Measurements from ENCODE around the gene DHRSX. TPM values are rescaled to one million over a fixed set of nuclear protein-coding genes. Genes with fewer than 3 reads are reported as not detected.

Gene DHRSX
- total RNA-seq, 1 donor from 2014 or later: 30.4 TPM

- Histone ChIP-seq H3K27me3 (ENCODE audit: insufficient read depth, low read length) (no peaks in the 10 kb centered on the region), H3K27ac (ENCODE audit: low read depth, low read length) (peak overlapping the region; percentile 80), H2AFZ (ENCODE audit: low read depth, low read length) (peak overlapping the region; percentile 47), H3K36me3 (ENCODE audit: insufficient read depth, low read length) (no peaks in the 10 kb centered on the region), H4K20me1 (ENCODE audit: insufficient read depth, low read length) (peaks cover 34% of the 10 kb centered on the region), H3K9me3 (ENCODE audit: insufficient read depth, low read depth, low read length) (no peaks in the 10 kb centered on the region), H3K4me2 (ENCODE audit: low read length) (peak overlapping the region; percentile 87), H3K9ac (ENCODE audit: low read length) (peak overlapping the region; percentile 91), H3K79me2 (ENCODE audit: insufficient read depth, low read length) (peaks cover 49% of the 10 kb centered on the region), H3K4me3 (ENCODE audit: insufficient read depth, low read depth, low read length) (peak overlapping the region; percentile 78), H3K4me1 (ENCODE audit: insufficient read depth, low read length) (peaks cover 23% of the 10 kb centered on the region)
- Mint-ChIP-seq H3K4me1 (ENCODE audit: low read depth, unreplicated experiment) (peaks cover 20% of the 10 kb centered on the region), H3K27ac (ENCODE audit: unreplicated experiment) (no peak overlapping the region), H3K27me3 (ENCODE audit: low read depth, unreplicated experiment) (no peaks in the 10 kb centered on the region), H3K36me3 (ENCODE audit: low read depth, unreplicated experiment) (peaks cover 2% of the 10 kb centered on the region), H3K4me3 (ENCODE audit: unreplicated experiment) (peak overlapping the region; percentile 87), H3K9me3 (ENCODE audit: unreplicated experiment) (no peaks in the 10 kb centered on the region)
- DNase-seq (ENCODE audit: low read depth): peak; percentile 46
- TF ChIP-seq CTCF (IDR thresholded peaks at IDR 0.05; ENCODE audit: insufficient read depth, low read depth, low read length): no peak
- TF ChIP-seq EZH2 (IDR thresholded peaks at IDR 0.05; ENCODE audit: insufficient read depth, low read length): no peak
- FAIRE-seq: no peak
These were observed 529 bp downstream of the DHRSX start for GRCh38 chrX:2500091-2500802.

GRCh38 chrX:2499507-2499906 lies 1.3 kb downstream of the DHRSX start:
- H3K79me2 ChIP-seq (ENCODE audit: insufficient read depth, low read length): peaks cover 57% of the 10 kb centered on the region
- peak overlapping the region; percentile 87 for H3K4me2 ChIP-seq (ENCODE audit: low read length)
- H3K9ac ChIP-seq (ENCODE audit: low read length): peak overlapping the region; percentile 91
- FAIRE-seq (no peak), DNase-seq (ENCODE audit: low read depth) (no peak)
- Mint-ChIP-seq H3K27ac (ENCODE audit: unreplicated experiment) (no peak overlapping the region), H3K36me3 (ENCODE audit: low read depth, unreplicated experiment) (peaks cover 2% of the 10 kb centered on the region), H3K4me1 (ENCODE audit: low read depth, unreplicated experiment) (peaks cover 20% of the 10 kb centered on the region), H3K27me3 (ENCODE audit: low read depth, unreplicated experiment) (no peaks in the 10 kb centered on the region), H3K9me3 (ENCODE audit: unreplicated experiment) (no peaks in the 10 kb centered on the region), H3K4me3 (ENCODE audit: unreplicated experiment) (peak overlapping the region; percentile 87)
- TF ChIP-seq CTCF (IDR thresholded peaks at IDR 0.05; ENCODE audit: insufficient read depth, low read depth, low read length) (no peak), EZH2 (IDR thresholded peaks at IDR 0.05; ENCODE audit: insufficient read depth, low read length) (no peak)
- H3K4me3 ChIP-seq (ENCODE audit: insufficient read depth, low read depth, low read length): peak overlapping the region; percentile 78
- no peak overlapping the region for H2AFZ ChIP-seq (ENCODE audit: low read depth, low read length)
- H3K27ac ChIP-seq (ENCODE audit: low read depth, low read length): peak overlapping the region; percentile 80
- no peaks in the 10 kb centered on the region for H3K36me3 ChIP-seq (ENCODE audit: insufficient read depth, low read length)
- peaks cover 23% of the 10 kb centered on the region for H3K4me1 ChIP-seq (ENCODE audit: insufficient read depth, low read length)
- no peaks in the 10 kb centered on the region for H3K27me3 ChIP-seq (ENCODE audit: insufficient read depth, low read length)
- H4K20me1 ChIP-seq (ENCODE audit: insufficient read depth, low read length): peaks cover 34% of the 10 kb centered on the region
- H3K9me3 ChIP-seq (ENCODE audit: insufficient read depth, low read depth, low read length): no peaks in the 10 kb centered on the region

GRCh38 chrX:2498781-2499302 lies 1.9 kb downstream of the DHRSX start:
- DNase-seq (ENCODE audit: low read depth) (peak; percentile 15), FAIRE-seq (peak; percentile 39)
- peak overlapping the region; percentile 87 for H3K4me3 Mint-ChIP-seq (ENCODE audit: unreplicated experiment)
- H3K4me1 Mint-ChIP-seq (ENCODE audit: low read depth, unreplicated experiment): peaks cover 20% of the 10 kb centered on the region
- peaks cover 34% of the 10 kb centered on the region for H4K20me1 ChIP-seq (ENCODE audit: insufficient read depth, low read length)
- H2AFZ ChIP-seq (ENCODE audit: low read depth, low read length): peak overlapping the region; percentile 28
- H3K27ac ChIP-seq (ENCODE audit: low read depth, low read length): peak overlapping the region; percentile 80
- no peaks in the 10 kb centered on the region for H3K27me3 ChIP-seq (ENCODE audit: insufficient read depth, low read length)
- H3K36me3 ChIP-seq (ENCODE audit: insufficient read depth, low read length): no peaks in the 10 kb centered on the region
- H3K4me3 ChIP-seq (ENCODE audit: insufficient read depth, low read depth, low read length): peak overlapping the region; percentile 78
- TF ChIP-seq CTCF (IDR thresholded peaks at IDR 0.05; ENCODE audit: insufficient read depth, low read depth, low read length) (no peak), EZH2 (IDR thresholded peaks at IDR 0.05; ENCODE audit: insufficient read depth, low read length) (no peak)
- peak overlapping the region; percentile 87 for H3K4me2 ChIP-seq (ENCODE audit: low read length)
- H3K9ac ChIP-seq (ENCODE audit: low read length): peak overlapping the region; percentile 91
- no peaks in the 10 kb centered on the region for H3K27me3 Mint-ChIP-seq (ENCODE audit: low read depth, unreplicated experiment)
- H3K36me3 Mint-ChIP-seq (ENCODE audit: low read depth, unreplicated experiment): peaks cover 2% of the 10 kb centered on the region
- H3K4me1 ChIP-seq (ENCODE audit: insufficient read depth, low read length): peaks cover 23% of the 10 kb centered on the region
- H3K79me2 ChIP-seq (ENCODE audit: insufficient read depth, low read length): peaks cover 63% of the 10 kb centered on the region
- H3K27ac Mint-ChIP-seq (ENCODE audit: unreplicated experiment): peak overlapping the region; percentile 84
- H3K9me3 Mint-ChIP-seq (ENCODE audit: unreplicated experiment): no peaks in the 10 kb centered on the region
- no peaks in the 10 kb centered on the region for H3K9me3 ChIP-seq (ENCODE audit: insufficient read depth, low read depth, low read length)
